Right lobe of liver (tissue), 4 donors: ENCODE results near the gene CTNND2.

Experiments used
- CTCF ChIP-seq, 4 donors: fragments of 200-600 bp in 3 of 4; fragments of 450-650 bp in 1 of 4; IDR thresholded peaks; one replicate each; pipeline versions ENCODE4 v1.5.1 to v1.8.0; 2016 to 2022; ENCODE audit warnings: antibody characterized with exemption in 4 of 4, mild to moderate bottlenecking in 2 of 4
- POLR2A ChIP-seq: fragments of 450-650 bp; IDR thresholded peaks from one replicate; pipeline ENCODE4 v1.6.1; 2017; ENCODE audit warnings: antibody characterized with exemption, mild to moderate bottlenecking
- donor health status: DM: no; HTN: no; CAD: no.
- donor health status: DM: no; HTN: no; CAD: no.
- donor health status: DM: no; HTN: yes; CAD: no.

- TF ChIP-seq CTCF (IDR thresholded peaks at IDR 0.05) = no peak
- TF ChIP-seq POLR2A = no peak
These were observed 873.6 kb downstream of the CTNND2 start for GRCh38 chr5:11030671-11031070.
